IPS-15b (cell line): Measurements from ENCODE around the gene PTPN21.

Source experiments
- H3K27me3 ChIP-seq: one replicate; pipeline ENCODE4 v1.6.1; 2013; ENCODE audit warnings: low read length; ENCODE audit not compliant: control insufficient read depth, insufficient read depth
- H3K36me3 ChIP-seq: one replicate; pipeline ENCODE4 v1.6.1; 2013; ENCODE audit warnings: low read length; ENCODE audit not compliant: control insufficient read depth, insufficient read depth
- H3K4me1 ChIP-seq: one replicate; pipeline ENCODE4 v1.6.1; 2013; ENCODE audit warnings: mild to moderate bottlenecking, low read length; ENCODE audit not compliant: control insufficient read depth, insufficient read depth
- H3K4me3 ChIP-seq: one replicate; pipeline ENCODE4 v1.5.1; 2013; ENCODE audit warnings: low read depth, low read length
- H3K9ac ChIP-seq: one replicate; pipeline ENCODE4 v1.6.1; 2013; ENCODE audit warnings: low read depth, mild to moderate bottlenecking, low read length
- H3K9me3 ChIP-seq: one replicate; pipeline ENCODE4 v1.6.1; 2013; ENCODE audit warnings: mild to moderate bottlenecking, low read length; ENCODE audit not compliant: control insufficient read depth, insufficient read depth

Gene PTPN21

GRCh38 chr14:88522393-88522792 is 32.4 kb downstream of the PTPN21 start:
- Histone ChIP-seq H3K4me3 (no peak overlapping the region), H3K4me1 (no peaks in the 10 kb centered on the region), H3K36me3 (no peaks in the 10 kb centered on the region), H3K9ac (no peak overlapping the region), H3K27me3 (no peaks in the 10 kb centered on the region), H3K9me3 (no peaks in the 10 kb centered on the region)

- Histone ChIP-seq H3K9ac (no peak overlapping the region), H3K4me3 (no peak overlapping the region), H3K27me3 (no peaks in the 10 kb centered on the region), H3K36me3 (no peaks in the 10 kb centered on the region), H3K9me3 (no peaks in the 10 kb centered on the region), H3K4me1 (no peaks in the 10 kb centered on the region)
Observed at GRCh38 chr14:88521818-88522217, 33.0 kb downstream of the PTPN21 start.

- Histone ChIP-seq H3K36me3 (no peaks in the 10 kb centered on the region), H3K27me3 (no peaks in the 10 kb centered on the region), H3K9ac (no peak overlapping the region), H3K4me1 (no peaks in the 10 kb centered on the region), H3K9me3 (no peaks in the 10 kb centered on the region), H3K4me3 (no peak overlapping the region)
Observed at GRCh38 chr14:88519907-88520306, 34.9 kb downstream of the PTPN21 start.

- no peaks in the 10 kb centered on the region for H3K27me3 ChIP-seq
- H3K9ac ChIP-seq: no peak overlapping the region
- no peaks in the 10 kb centered on the region for H3K9me3 ChIP-seq
- H3K4me3 ChIP-seq: no peak overlapping the region
- H3K36me3 ChIP-seq: no peaks in the 10 kb centered on the region
- no peaks in the 10 kb centered on the region for H3K4me1 ChIP-seq
Observed at GRCh38 chr14:88518592-88519512, 36.0 kb downstream of the PTPN21 start.

GRCh38 chr14:88516861-88517357 is 37.9 kb downstream of the PTPN21 start:
- H3K4me3 ChIP-seq: no peak overlapping the region
- no peaks in the 10 kb centered on the region for H3K4me1 ChIP-seq
- H3K9ac ChIP-seq: no peak overlapping the region
- no peaks in the 10 kb centered on the region for H3K27me3 ChIP-seq
- H3K36me3 ChIP-seq: no peaks in the 10 kb centered on the region
- H3K9me3 ChIP-seq: no peaks in the 10 kb centered on the region

- Histone ChIP-seq H3K4me1 (no peaks in the 10 kb centered on the region), H3K36me3 (no peaks in the 10 kb centered on the region), H3K9me3 (no peaks in the 10 kb centered on the region)
Observed at GRCh38 chr14:88515499-88516221, 39.1 kb downstream of the PTPN21 start.

GRCh38 chr14:88507208-88507607 is 47.6 kb downstream of the PTPN21 start:
- no peaks in the 10 kb centered on the region for H3K27me3 ChIP-seq
- no peak overlapping the region for H3K4me3 ChIP-seq
- no peaks in the 10 kb centered on the region for H3K36me3 ChIP-seq
- no peak overlapping the region for H3K9ac ChIP-seq
- no peaks in the 10 kb centered on the region for H3K9me3 ChIP-seq
- no peaks in the 10 kb centered on the region for H3K4me1 ChIP-seq

More at GRCh38 chr14:88515499-88516221, 39.1 kb downstream of the PTPN21 start:
- Histone ChIP-seq H3K27me3 (no peaks in the 10 kb centered on the region), H3K9ac (no peak overlapping the region), H3K4me3 (no peak overlapping the region)

- Histone ChIP-seq H3K27me3 (no peaks in the 10 kb centered on the region), H3K4me1 (no peaks in the 10 kb centered on the region), H3K9ac (no peak overlapping the region), H3K36me3 (no peaks in the 10 kb centered on the region), H3K9me3 (no peaks in the 10 kb centered on the region), H3K4me3 (no peak overlapping the region)
Observed at GRCh38 chr14:88505621-88506020, 49.2 kb downstream of the PTPN21 start.

- Histone ChIP-seq H3K4me3 (no peak overlapping the region), H3K27me3 (no peaks in the 10 kb centered on the region), H3K9me3 (no peaks in the 10 kb centered on the region), H3K36me3 (no peaks in the 10 kb centered on the region), H3K4me1 (no peaks in the 10 kb centered on the region), H3K9ac (no peak overlapping the region)
Observed at GRCh38 chr14:88504602-88505001, 50.2 kb downstream of the PTPN21 start.

GRCh38 chr14:88503754-88504406 is 50.9 kb downstream of the PTPN21 start:
- Histone ChIP-seq H3K4me3 (no peak overlapping the region), H3K4me1 (no peaks in the 10 kb centered on the region), H3K9me3 (no peaks in the 10 kb centered on the region), H3K9ac (no peak overlapping the region), H3K27me3 (no peaks in the 10 kb centered on the region), H3K36me3 (no peaks in the 10 kb centered on the region)

GRCh38 chr14:88502740-88503139 is 52.1 kb downstream of the PTPN21 start:
- Histone ChIP-seq H3K9ac (no peak overlapping the region), H3K36me3 (no peaks in the 10 kb centered on the region), H3K27me3 (no peaks in the 10 kb centered on the region), H3K4me3 (no peak overlapping the region), H3K9me3 (no peaks in the 10 kb centered on the region), H3K4me1 (no peaks in the 10 kb centered on the region)
